PC-3 (cell line): Measurements from ENCODE around the gene UQCC5.

Experiments
- CTCF ChIP-seq: fragments of 300-600 bp; sonication (generic); conservative IDR thresholded peaks from 2 replicates; pipeline ENCODE4 v1.5.1; 2017; ENCODE audit warnings: antibody characterized with exemption, low read depth, mild to moderate bottlenecking, low read length
- EZH2phosphoT487 ChIP-seq: fragments of 300-600 bp; sonication (generic); IDR thresholded peaks from 2 replicates; pipeline ENCODE4 v1.6.1; 2018; ENCODE audit warnings: mild to moderate bottlenecking, antibody characterized with exemption, low read length, borderline replicate concordance

GRCh38 chr3:52544937-52545336 lies 8.5 kb downstream of the UQCC5 start:
- TF ChIP-seq CTCF (no peak), EZH2phosphoT487 (no peak)
